GM12874 (cell line): ENCODE results near the gene NACA.

Source experiments
- TF ChIP-seq, protein P1 (sequence below): IDR thresholded peaks from 2 replicates; pipeline ENCODE4 v1.5.1; 2011; ENCODE audit warnings: low read depth, mild to moderate bottlenecking, control low read depth, low read length, moderate library complexity; ENCODE audit not compliant: insufficient read depth

Gene NACA

DNA sequence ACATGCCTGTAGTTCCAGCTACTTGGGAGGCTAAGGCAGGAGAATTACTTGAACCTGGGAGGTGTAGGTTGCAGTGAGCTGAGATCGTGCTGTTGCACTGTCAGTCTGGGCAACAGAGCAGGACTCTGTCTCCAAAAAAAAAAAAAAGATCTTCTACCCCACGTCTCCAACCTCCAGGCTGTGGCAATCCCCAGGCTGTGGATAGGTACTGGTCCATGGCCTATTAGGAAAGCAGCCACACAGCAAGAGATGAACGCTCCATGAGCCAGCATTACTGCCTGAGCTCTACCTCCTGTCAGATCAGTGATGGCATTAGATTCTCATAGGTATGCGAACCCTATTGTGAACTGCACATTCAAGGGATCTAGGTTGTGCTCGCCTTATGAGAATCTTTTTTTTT, 30.9 kb downstream of the NACA start:
- TF ChIP-seq, protein P1, sequence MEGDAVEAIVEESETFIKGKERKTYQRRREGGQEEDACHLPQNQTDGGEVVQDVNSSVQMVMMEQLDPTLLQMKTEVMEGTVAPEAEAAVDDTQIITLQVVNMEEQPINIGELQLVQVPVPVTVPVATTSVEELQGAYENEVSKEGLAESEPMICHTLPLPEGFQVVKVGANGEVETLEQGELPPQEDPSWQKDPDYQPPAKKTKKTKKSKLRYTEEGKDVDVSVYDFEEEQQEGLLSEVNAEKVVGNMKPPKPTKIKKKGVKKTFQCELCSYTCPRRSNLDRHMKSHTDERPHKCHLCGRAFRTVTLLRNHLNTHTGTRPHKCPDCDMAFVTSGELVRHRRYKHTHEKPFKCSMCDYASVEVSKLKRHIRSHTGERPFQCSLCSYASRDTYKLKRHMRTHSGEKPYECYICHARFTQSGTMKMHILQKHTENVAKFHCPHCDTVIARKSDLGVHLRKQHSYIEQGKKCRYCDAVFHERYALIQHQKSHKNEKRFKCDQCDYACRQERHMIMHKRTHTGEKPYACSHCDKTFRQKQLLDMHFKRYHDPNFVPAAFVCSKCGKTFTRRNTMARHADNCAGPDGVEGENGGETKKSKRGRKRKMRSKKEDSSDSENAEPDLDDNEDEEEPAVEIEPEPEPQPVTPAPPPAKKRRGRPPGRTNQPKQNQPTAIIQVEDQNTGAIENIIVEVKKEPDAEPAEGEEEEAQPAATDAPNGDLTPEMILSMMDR, result no peak

DNA sequence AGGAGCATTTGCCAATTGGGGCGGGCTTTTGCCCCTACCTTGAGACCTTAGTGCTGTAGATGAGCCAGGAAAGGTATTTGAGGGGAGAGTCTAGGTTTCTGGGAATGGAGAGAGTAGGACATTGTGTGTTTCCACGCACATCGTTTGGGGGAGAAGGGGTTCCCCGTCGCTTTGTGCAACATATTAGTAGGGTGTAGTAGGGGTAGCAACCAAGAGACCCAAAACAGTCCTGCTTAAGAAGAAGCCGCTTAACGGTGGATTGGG, 36.3 kb downstream of the NACA start:
- TF ChIP-seq, protein P1, result no peak

DNA sequence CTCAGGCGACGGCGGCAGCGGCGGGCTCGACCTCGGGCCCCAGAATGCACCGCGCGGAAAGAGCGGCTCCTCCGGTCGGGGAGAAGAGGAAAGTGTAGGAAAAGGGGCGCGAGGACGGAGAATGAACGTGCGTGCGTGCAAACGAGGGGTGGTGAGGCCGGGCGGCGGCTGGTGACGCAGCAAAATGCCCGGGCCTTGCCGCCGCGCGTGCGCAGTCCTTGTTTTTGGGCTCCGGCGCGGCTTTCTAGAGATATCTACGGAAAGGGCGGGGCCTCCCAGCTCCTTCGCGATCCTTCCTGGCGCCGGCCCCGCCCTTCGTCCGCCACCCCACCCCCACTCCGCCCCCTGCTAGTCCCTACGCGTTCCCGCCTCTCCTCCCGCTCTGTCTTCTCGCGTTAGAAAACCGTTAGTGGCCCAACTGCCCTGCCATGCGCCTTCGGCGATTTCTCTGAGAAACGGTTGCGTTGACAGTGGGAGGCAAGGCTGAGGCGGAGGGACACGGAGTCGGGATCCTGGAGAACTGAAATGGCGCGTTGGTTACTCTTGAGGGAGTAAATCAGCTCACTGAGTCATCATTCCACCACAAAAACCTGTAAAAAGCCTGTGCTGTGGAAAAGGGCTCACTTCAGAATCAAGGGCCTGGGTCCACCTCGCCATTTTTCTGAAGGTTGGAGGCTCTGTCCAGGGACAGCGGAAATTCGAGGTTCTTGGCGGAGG, 36.8 kb downstream of the NACA start, which contains the start of gene PTGES3:
Gene PTGES3 (minus strand): TSS at position 156 of the 717 bp plus-strand sequence. CDS start 285 bp downstream, outside the sequence.
- TF ChIP-seq, protein P1, result no peak

DNA sequence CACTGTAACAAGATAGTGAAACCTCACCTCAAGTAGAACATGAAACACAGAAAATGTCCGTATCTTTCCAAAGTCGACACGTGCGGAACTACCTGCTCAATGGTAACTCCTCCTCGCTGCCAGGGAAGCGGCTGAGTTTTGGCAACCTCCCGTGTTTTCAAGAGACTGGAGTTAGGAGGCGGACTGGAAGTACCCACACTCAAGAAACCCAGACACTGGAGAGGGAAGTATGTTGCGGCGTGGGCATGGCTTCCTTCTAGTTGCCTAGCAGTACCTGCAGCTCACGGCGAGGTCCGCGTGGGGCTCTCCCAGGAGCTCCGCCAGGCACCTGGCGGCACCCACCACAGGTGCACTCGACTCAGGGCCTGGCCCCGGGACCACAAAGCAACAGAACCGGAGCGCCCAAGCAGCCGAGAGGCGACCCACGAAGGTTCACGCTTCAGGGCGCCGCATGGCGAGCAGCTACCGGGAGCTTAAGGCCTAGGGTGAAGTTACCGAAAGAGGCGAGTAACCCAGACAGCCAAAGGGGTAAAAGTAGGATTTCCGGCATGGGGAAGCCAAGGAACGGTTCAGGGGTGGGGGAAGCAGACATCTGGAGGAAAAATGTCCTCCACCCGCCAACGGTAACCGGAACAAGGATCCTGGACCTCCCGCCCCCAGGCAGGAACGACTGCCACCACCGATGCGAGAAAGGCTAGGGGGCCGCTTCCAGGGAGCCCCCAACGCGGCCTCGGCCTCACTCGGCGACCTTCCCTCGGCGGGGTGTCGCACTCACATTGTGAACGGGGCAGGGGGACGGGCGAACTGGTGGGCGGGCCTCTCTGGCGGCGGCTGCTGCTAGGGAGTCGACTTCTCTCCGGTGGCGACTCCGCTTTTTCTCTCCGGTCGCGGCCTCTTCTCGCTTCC, 37.6 kb downstream of the NACA start:
- TF ChIP-seq, protein P1, result no peak

DNA sequence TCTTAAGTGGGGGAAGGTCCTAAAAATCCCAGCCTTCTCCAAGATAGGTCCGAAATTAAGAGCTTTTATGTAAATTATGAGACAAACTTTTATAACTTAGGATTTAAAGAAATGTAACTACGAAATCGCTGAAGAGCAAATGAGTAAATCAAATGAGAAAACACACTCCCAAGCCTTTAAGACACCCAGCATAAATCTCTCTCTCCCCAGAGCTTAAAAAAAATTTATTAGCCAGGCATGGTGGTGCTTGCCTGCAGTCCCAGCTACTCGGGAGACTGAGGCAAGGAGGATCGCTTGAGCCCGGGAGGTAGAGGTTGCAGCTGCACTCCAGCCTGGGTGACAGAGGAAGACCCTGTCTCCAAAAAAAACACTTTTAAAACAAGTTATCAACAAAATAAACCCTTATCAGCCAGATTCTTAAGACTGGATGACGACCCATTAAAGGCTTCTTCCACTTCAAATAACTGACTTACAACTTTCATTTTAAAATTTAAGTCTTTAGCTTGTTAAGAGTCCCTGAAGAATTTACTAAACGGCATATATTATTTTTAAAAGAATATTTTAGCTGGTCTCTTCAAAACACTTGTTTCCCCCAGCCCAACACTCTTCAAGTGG, 40.2 kb downstream of the NACA start:
- TF ChIP-seq, protein P1, result no peak

DNA sequence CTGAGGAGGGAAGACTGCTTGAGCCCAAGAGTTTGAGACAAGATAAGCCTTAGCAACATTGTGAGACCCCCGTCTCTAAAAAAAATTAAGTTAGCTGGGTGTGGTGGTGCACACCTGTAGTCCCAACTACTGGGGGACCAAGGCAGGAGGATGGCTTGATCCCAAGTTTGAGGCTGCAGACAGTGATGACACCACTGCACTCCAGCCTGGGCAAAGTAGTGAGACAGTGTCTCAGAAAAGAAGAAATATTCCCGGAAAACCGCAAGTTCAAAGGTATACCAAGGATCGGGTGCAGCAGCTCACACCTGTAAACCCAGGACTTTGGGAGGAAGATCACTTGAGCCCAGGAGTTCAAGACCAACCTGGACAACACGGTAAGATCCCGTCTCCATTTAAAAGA, 42.8 kb downstream of the NACA start:
- TF ChIP-seq, protein P1, result no peak

DNA sequence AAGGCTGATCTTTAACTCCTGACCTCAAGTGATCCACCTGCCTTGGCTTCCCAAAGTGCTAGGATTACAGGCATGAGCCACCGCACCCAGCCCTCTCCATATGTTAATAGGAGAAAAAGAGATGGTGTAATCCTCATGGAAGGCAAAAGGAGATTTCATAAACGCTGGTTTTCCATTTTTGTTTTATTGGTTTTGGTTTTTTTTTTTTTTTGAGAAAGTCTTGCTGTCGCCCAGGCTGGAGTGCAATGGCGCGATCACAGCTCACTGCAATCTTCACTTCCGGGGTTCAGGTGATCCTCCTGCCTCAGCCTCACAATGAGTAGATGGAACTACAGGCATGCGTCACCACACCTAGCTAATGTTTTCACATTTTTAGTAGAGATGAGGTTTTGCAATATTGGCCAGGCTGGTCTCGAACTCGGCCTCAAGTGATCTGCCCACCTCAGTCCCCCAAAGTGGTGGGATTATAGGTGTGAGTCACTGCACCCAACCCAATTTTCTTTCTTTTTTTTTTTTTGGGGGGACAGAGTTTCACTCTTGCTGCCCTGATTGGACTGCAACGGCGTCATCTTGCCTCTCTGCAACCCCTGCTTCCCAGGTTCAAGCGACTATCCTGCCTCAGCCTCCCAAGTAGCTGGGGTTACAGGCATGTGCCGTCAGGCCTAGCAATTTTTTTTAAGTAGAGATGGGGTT, 45.1 kb downstream of the NACA start:
- TF ChIP-seq, protein P1, result no peak
